ENCODE measurements around the gene CLEC16A. TPM values are rescaled to one million over a fixed set of nuclear protein-coding genes. Genes with fewer than 3 reads are reported as not detected.

The CLEC16A gene
- total RNA-seq, 4 donors from 2014 or later, result 29.5 to 58.8 (median 48.4) TPM

- TF ChIP-seq POLR2A (IDR thresholded peaks at IDR 0.05) (no peak), CTCF (IDR thresholded peaks at IDR 0.05) (no peak)
- Histone ChIP-seq H3K4me1 (peaks cover 13 to 27% of the 10 kb centered on the region in 2 donors), H3K36me3 (peaks cover 3 to 11% of the 10 kb centered on the region in 2 donors), H3K27ac (no peak overlapping the region), H3K4me3 (replicated peaks in 1 of 3) (no peak overlapping the region), H3K9me3 (no peaks in the 10 kb centered on the region), H3K27me3 (no peaks in the 10 kb centered on the region)
- no peak for DNase-seq
- 95 to 96% methylated on average over 8 of the region's 8 CpGs for WGBS, 2 donors
- intact Hi-C loops (cut with DNase I), result no loop called here
These were observed 95.4 kb downstream of the CLEC16A start for GRCh38 chr16:11039726-11040125.

- H3K4me1 ChIP-seq, result peaks cover 7 to 9% of the 10 kb centered on the region in 2 donors
- H3K27me3 ChIP-seq, result no peaks in the 10 kb centered on the region
- no peak for DNase-seq
- no peak overlapping the region for H3K4me3 ChIP-seq (replicated peaks in 1 of 3)
- WGBS, 2 donors, result 76 to 90% methylated on average over 9 to 10 of the region's 11 CpGs
- intact Hi-C loops (cut with DNase I), result no loop called here
- no peaks in the 10 kb centered on the region for H3K9me3 ChIP-seq
- TF ChIP-seq POLR2A (IDR thresholded peaks at IDR 0.05), result no peak
- no peak for TF ChIP-seq CTCF (IDR thresholded peaks at IDR 0.05)
- H3K27ac ChIP-seq, result no peak overlapping the region
- H3K36me3 ChIP-seq, result peaks cover 3 to 11% of the 10 kb centered on the region in 2 donors
These were observed 97.8 kb downstream of the CLEC16A start for GRCh38 chr16:11042191-11042590.

GRCh38 chr16:11045441-11045840 lies 101.1 kb downstream of the CLEC16A start:
- Histone ChIP-seq H3K9me3 (no peaks in the 10 kb centered on the region), H3K4me3 (replicated peaks in 1 of 3) (no peak overlapping the region), H3K36me3 (peaks cover 3 to 5% of the 10 kb centered on the region in 2 donors), H3K27ac (no peak overlapping the region), H3K4me1 (peaks cover 8 to 9% of the 10 kb centered on the region in 2 donors), H3K27me3 (no peaks in the 10 kb centered on the region)
- TF ChIP-seq CTCF (IDR thresholded peaks at IDR 0.05), result no peak
- TF ChIP-seq POLR2A (IDR thresholded peaks at IDR 0.05), result no peak
- 91 to 92% methylated on average over 5 of the region's 5 CpGs for WGBS, 2 donors
- intact Hi-C loops (cut with DNase I), result no loop called here
- DNase-seq, result no peak

GRCh38 chr16:11045846-11046245 lies 101.5 kb downstream of the CLEC16A start:
- H3K4me3 ChIP-seq (replicated peaks in 1 of 3), result no peak overlapping the region
- peaks cover 8 to 9% of the 10 kb centered on the region in 2 donors for H3K4me1 ChIP-seq
- intact Hi-C loops (cut with DNase I), result no loop called here
- TF ChIP-seq CTCF (IDR thresholded peaks at IDR 0.05) (no peak), POLR2A (IDR thresholded peaks at IDR 0.05) (no peak)
- no peaks in the 10 kb centered on the region for H3K9me3 ChIP-seq
- peaks cover 2 to 5% of the 10 kb centered on the region in 2 donors for H3K36me3 ChIP-seq
- WGBS, 2 donors, result 86 to 87% methylated on average over 5 of the region's 5 CpGs
- no peak for DNase-seq
- no peak overlapping the region for H3K27ac ChIP-seq
- H3K27me3 ChIP-seq, result no peaks in the 10 kb centered on the region

GRCh38 chr16:11046382-11046931 lies 102.1 kb downstream of the CLEC16A start:
- Histone ChIP-seq H3K27ac (no peak overlapping the region), H3K9me3 (no peaks in the 10 kb centered on the region), H3K4me3 (replicated peaks in 1 of 3) (no peak overlapping the region), H3K27me3 (no peaks in the 10 kb centered on the region), H3K36me3 (peaks cover 0 to 5% of the 10 kb centered on the region in 2 donors), H3K4me1 (peaks cover 8 to 11% of the 10 kb centered on the region in 2 donors)
- intact Hi-C loops (cut with DNase I), result no loop called here
- 84 to 86% methylated on average over 5 of the region's 5 CpGs for WGBS, 2 donors
- DNase-seq, result no peak
- no peak for TF ChIP-seq CTCF (IDR thresholded peaks at IDR 0.05)
- TF ChIP-seq POLR2A (IDR thresholded peaks at IDR 0.05), result no peak

All from thyroid gland (tissue), 4 donors.